ENCODE data around the gene RAD51B.
"Not testable (repeated sequence)": the region's sequence is repeated elsewhere in the genome, so short reads cannot be mapped to it uniquely, and the experiment has no call there.

RAD51B gene

GRCh38 chr14:68174446-68174845, 354.9 kb downstream of the RAD51B start:
- no peak overlapping the region for H3K4me3 ChIP-seq
- no peak overlapping the region for H3K27ac ChIP-seq

- no peak overlapping the region for H3K27ac ChIP-seq
Measured at GRCh38 chr14:68176687-68177086, 357.1 kb downstream of the RAD51B start.

GRCh38 chr14:68177728-68178127, 358.1 kb downstream of the RAD51B start:
- H3K4me3 ChIP-seq, result no peak overlapping the region
- H3K27ac ChIP-seq, result peak overlapping the region in 1 of 21 experiments; percentile 22

More at GRCh38 chr14:68176687-68177086, 357.1 kb downstream of the RAD51B start:
- no peak overlapping the region for H3K4me3 ChIP-seq

- H3K27ac ChIP-seq, result no peak overlapping the region
- no peak overlapping the region for H3K4me3 ChIP-seq
Measured at GRCh38 chr14:68178282-68178681, 358.7 kb downstream of the RAD51B start.

- H3K27ac ChIP-seq, result peak overlapping the region in 8 of 21 experiments; percentile 12 to 66 (median 50)
- no peak overlapping the region for H3K4me3 ChIP-seq
Measured at GRCh38 chr14:68181519-68182326, 362.1 kb downstream of the RAD51B start.

- Histone ChIP-seq H3K4me3 (no peak overlapping the region), H3K27ac (peak overlapping the region in 4 of 21 experiments; percentile 11 to 66 (median 52))
Measured at GRCh38 chr14:68182492-68182891, 362.9 kb downstream of the RAD51B start.

- H3K4me3 ChIP-seq, H3K27ac ChIP-seq: not testable (repeated sequence)
Measured at GRCh38 chr14:68186500-68187276, 367.1 kb downstream of the RAD51B start.

- no peak overlapping the region for H3K27ac ChIP-seq
- no peak overlapping the region for H3K4me3 ChIP-seq
Measured at GRCh38 chr14:68188174-68188573, 368.6 kb downstream of the RAD51B start.

GRCh38 chr14:68190032-68190431, 370.5 kb downstream of the RAD51B start:
- no peak overlapping the region for H3K27ac ChIP-seq
- no peak overlapping the region for H3K4me3 ChIP-seq

GRCh38 chr14:68191567-68192321, 372.2 kb downstream of the RAD51B start:
- H3K27ac ChIP-seq, result peak overlapping the region in 1 of 21 experiments; percentile 50

GRCh38 chr14:68192935-68193334, 373.4 kb downstream of the RAD51B start:
- H3K4me3 ChIP-seq, result no peak overlapping the region
- no peak overlapping the region for H3K27ac ChIP-seq

More at GRCh38 chr14:68191567-68192321, 372.2 kb downstream of the RAD51B start:
- no peak overlapping the region for H3K4me3 ChIP-seq

- Histone ChIP-seq H3K4me3 (no peak overlapping the region), H3K27ac (no peak overlapping the region)
Measured at GRCh38 chr14:68193970-68194681, 374.5 kb downstream of the RAD51B start.

- Histone ChIP-seq H3K27ac (no peak overlapping the region), H3K4me3 (no peak overlapping the region)
Measured at GRCh38 chr14:68195126-68195525, 375.5 kb downstream of the RAD51B start.

GRCh38 chr14:68198713-68199495, 379.3 kb downstream of the RAD51B start:
- Histone ChIP-seq H3K27ac (peak overlapping the region in 12 of 21 experiments; percentile 30 to 74 (median 57)), H3K4me3 (no peak overlapping the region)

- peak overlapping the region in 15 of 21 experiments; percentile 5 to 74 (median 57) for H3K27ac ChIP-seq
- H3K4me3 ChIP-seq, result no peak overlapping the region
Measured at GRCh38 chr14:68199554-68200151, 380.1 kb downstream of the RAD51B start.

GRCh38 chr14:68203871-68204270, 384.3 kb downstream of the RAD51B start:
- Histone ChIP-seq H3K4me3 (no peak overlapping the region), H3K27ac (no peak overlapping the region)

- Histone ChIP-seq H3K27ac (peak overlapping the region in 9 of 21 experiments; percentile 3 to 87 (median 24)), H3K4me3 (no peak overlapping the region)
Measured at GRCh38 chr14:68208218-68208617, 388.6 kb downstream of the RAD51B start.

Data from skin epidermis (tissue), 12 donors.